GM21515 (cell line): Measurements from ENCODE around the gene CCDC71L.

Source experiments
- ATAC-seq: cut with Tn5 transposase; IDR thresholded peaks from one replicate; pipeline ENCODE4 v1.9.1; 2021; ENCODE audit not compliant: unreplicated experiment

The CCDC71L gene

GRCh38 chr7:106609416-106609815 is 51.5 kb downstream of the CCDC71L start:
- no peak for ATAC-seq

DNA sequence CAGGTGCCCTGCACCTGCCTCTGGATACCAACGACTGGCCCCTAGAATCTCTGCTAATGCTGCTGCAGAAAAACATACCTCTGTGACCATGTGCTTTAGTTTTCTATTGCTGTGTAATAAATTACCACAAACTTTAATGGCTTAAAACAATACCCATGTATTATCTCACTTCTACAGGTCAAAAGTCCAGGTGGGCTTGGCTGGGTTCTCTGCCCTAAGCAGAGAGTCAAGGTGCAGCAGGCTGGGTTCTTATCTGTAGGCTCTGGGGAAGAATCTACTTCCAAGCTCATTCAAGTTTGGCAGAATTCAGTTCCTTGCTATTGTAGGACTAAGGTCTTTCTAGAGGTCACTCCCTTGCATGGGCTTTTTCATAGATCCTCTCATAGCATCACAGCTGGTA is 52.3 kb downstream of the CCDC71L start:
- ATAC-seq: no peak
